Measurements from ENCODE around the gene MED10. TPM values are rescaled to one million over a fixed set of nuclear protein-coding genes. Genes with fewer than 3 reads are reported as not detected.

Gene MED10
- total and polyA plus RNA-seq, 2 of the 4 experiments (the other 2 are of a cell fraction) = 9.1 to 60.0 TPM

GRCh38 chr5:6389397-6389796, 11.1 kb upstream of the MED10 start:
- Histone ChIP-seq H2AFZ (replicated peaks; ENCODE audit: low read length, poor library complexity) (no peak overlapping the region), H3K79me1 (ENCODE audit: low read depth in 1 of 2, low read length in 2 of 2) (no peaks in the 10 kb centered on the region), H2BK15ac (ENCODE audit: low read depth, low read length) (no peak overlapping the region), H2BK20ac (ENCODE audit: low read depth, low read length) (no peak overlapping the region), H2AK9ac (replicated peaks; ENCODE audit: low read depth, low read length, poor library complexity) (no peak overlapping the region), H4K91ac (ENCODE audit: insufficient read depth, low read depth, low read length) (no peak overlapping the region), H3K9me3 (ENCODE audit: control insufficient read depth, insufficient read depth, low read length) (no peaks in the 10 kb centered on the region), H3K4ac (ENCODE audit: low read depth, low read length) (no peak overlapping the region), H4K20me1 (ENCODE audit: insufficient read depth, low read length) (no peaks in the 10 kb centered on the region), H2BK120ac (ENCODE audit: low read depth, low read length) (no peak overlapping the region), H3K18ac (ENCODE audit: low read depth, low read length) (no peak overlapping the region), H2BK5ac (ENCODE audit: low read depth, low read length, poor library complexity, severe bottlenecking) (no peak overlapping the region), H3K9ac (ENCODE audit: low read depth, low read length) (no peak overlapping the region), H3K14ac (replicated peaks; ENCODE audit: low read depth, low read length) (no peak overlapping the region), H3K9me1 (ENCODE audit: insufficient read depth, low read length) (no peaks in the 10 kb centered on the region), H3K27ac (ENCODE audit: insufficient read depth, low read length) (no peak overlapping the region), H4K8ac (ENCODE audit: low read depth in 2 of 2, low read length in 2 of 2) (no peak overlapping the region), H3K27me3 (ENCODE audit: control insufficient read depth, insufficient read depth, low read length) (peaks cover 4% of the 10 kb centered on the region; the same call in 1 of the 2 replicates), H3K4me1 (ENCODE audit: control insufficient read depth, insufficient read depth, low read length) (no peaks in the 10 kb centered on the region), H3K4me2 (ENCODE audit: low read depth, low read length) (no peak overlapping the region), H3K36me3 (ENCODE audit: control insufficient read depth, insufficient read depth, low read length) (no peaks in the 10 kb centered on the region), H3K4me3 (ENCODE audit: insufficient read depth, low read depth, low read length) (no peak overlapping the region), H3K23ac (ENCODE audit: low read depth, low read length) (no peak overlapping the region), H2AK5ac (ENCODE audit: low read depth, low read length) (no peak overlapping the region), H4K5ac (ENCODE audit: low read depth, low read length) (no peak overlapping the region), H3K56ac (ENCODE audit: extremely low read depth, insufficient read depth, low read length) (no peak overlapping the region)
- in situ Hi-C loops (cut with MboI; ENCODE audit: low sequenced_read_pairs) = no loop called here
- ATAC-seq (ENCODE audit: low read depth) = no peak
- TF ChIP-seq MXI1 (IDR thresholded peaks at IDR 0.05; ENCODE audit: borderline replicate concordance, low read depth, low read length) (no peak), MAFK (IDR thresholded peaks at IDR 0.05; ENCODE audit: low read depth, low read length) (peak; percentile 24; the same call in 1 of the 2 replicates), POLR2A (IDR thresholded peaks at IDR 0.05; ENCODE audit: low read depth, low read length) (no peak)
- intact Hi-C loops (cut with micrococcal nuclease) = no loop called here
- no peak for DNase-seq
- POLR2A ChIA-PET (ENCODE audit: unreplicated experiment) = no interaction called here
- no CpG with 5 or more reads among the region's 5 CpGs for WGBS, 2 experiments (ENCODE audit: extremely low coverage in 2 of 2, insufficient read length in 1 of 2)
- no TSS peak for BruUV-seq (replicated peaks)
- dilution Hi-C loops (cut with HindIII; ENCODE audit: low sequenced_read_pairs, unreplicated experiment) = no loop called here
- CTCF ChIA-PET = no interaction called here

Data from IMR-90 (cell line).